GM13976 (cell line): ENCODE data around the gene ATP5PO.
A peak's percentile ranks its signal among the peaks of the same experiment; 100 is the strongest.

ENCODE experiments used
- DNase-seq: peaks from one replicate; pipeline ENCODE4 v3.0.0; 2012; ENCODE audit warnings: low spot score
- in situ Hi-C: fragments of 300-500 bp; cut with MboI; formaldehyde crosslinking; loops from one replicate; pipeline ENCODE4 v1.12.0; 2022; ENCODE audit warnings: low sequenced_read_pairs, mixed read lengths, inconsistent platforms; ENCODE audit not compliant: unreplicated experiment
- TF ChIP-seq, protein P1 (sequence below): IDR thresholded peaks from 2 replicates; pipeline ENCODE4 v1.5.1; 2012; ENCODE audit warnings: borderline replicate concordance, mild to moderate bottlenecking; ENCODE audit not compliant: insufficient read depth; ENCODE audit errors: extremely low read depth, missing control alignments, control extremely low read depth

Gene ATP5PO

DNA sequence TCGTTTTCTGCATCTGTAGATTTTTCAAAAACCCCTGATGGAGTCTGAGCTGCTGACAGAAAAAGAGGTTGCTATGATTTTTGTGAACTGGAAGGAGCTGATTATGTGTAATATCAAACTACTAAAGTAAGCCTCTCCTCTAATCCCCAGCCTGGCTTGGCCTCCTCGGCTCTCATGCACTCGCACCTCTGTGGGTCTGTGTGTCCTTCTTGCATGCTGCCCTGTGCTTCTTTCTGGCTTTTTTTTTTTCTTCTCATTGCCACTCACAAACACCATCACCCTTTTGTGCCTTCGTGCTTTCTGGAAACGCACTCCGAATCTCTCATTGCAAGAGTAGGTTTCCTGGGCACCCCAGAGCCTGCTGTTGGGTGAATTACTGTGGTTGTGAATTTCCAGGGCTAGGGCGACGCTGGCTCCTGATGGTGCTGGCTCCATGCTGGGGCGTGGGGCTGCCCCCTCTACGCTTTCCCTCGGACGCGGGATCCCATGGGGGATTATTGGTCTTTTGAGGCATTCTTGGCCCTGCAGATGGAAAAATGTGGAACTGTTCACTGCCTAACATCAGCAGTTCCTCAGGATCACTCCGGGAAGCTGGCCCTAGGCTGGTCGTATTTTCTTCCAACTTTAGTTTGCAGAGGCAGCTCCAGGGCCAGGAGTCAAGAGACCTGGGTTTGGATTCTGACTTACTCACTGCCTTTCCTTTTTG, 56.8 kb downstream of the ATP5PO start:
- TF ChIP-seq, protein P1, sequence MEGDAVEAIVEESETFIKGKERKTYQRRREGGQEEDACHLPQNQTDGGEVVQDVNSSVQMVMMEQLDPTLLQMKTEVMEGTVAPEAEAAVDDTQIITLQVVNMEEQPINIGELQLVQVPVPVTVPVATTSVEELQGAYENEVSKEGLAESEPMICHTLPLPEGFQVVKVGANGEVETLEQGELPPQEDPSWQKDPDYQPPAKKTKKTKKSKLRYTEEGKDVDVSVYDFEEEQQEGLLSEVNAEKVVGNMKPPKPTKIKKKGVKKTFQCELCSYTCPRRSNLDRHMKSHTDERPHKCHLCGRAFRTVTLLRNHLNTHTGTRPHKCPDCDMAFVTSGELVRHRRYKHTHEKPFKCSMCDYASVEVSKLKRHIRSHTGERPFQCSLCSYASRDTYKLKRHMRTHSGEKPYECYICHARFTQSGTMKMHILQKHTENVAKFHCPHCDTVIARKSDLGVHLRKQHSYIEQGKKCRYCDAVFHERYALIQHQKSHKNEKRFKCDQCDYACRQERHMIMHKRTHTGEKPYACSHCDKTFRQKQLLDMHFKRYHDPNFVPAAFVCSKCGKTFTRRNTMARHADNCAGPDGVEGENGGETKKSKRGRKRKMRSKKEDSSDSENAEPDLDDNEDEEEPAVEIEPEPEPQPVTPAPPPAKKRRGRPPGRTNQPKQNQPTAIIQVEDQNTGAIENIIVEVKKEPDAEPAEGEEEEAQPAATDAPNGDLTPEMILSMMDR: no peak
- in situ Hi-C loops: no loop called here
- DNase-seq: no peak

DNA sequence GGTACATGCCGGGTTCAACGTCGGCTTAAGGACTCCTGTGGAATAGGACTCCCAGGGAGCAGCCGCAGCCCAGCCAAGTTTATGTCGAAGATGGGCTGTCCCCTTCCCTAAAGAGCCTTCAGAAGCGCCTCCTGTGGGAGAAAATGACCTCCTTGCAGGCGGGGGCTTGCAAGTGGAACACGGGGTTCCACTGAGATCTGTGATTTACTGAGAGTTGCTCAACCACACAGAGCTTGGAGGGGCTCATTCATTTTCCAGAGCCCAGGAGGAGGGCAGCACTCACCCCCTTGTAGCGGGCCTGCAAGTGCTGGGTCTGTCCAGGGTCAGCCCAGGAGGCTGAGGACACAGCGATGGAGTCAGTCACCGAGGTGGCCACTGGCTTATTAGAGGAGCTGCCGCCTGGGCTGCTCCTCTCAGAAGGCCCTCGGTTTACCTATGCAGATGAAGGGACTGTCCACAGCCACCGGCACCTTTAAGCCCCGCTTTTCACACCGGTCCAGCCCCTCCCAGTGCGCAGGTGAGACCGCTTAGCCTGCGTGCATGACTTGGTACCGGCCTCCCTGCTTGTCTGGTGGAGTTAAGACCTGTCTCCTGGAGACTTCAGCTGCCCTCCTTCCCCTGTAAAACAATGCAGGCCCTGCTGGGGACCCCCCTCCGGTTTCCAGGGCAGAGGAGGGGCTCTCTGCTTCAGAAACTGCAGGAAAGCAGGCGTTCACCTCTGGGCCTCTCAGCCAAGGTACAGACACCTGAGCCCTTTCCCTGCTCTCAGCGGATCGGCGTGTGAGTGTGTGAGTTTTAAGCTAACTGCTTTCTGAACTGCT, 57.5 kb downstream of the ATP5PO start:
- TF ChIP-seq, protein P1: no peak
- no peak for DNase-seq
- in situ Hi-C loops: no loop called here

DNA sequence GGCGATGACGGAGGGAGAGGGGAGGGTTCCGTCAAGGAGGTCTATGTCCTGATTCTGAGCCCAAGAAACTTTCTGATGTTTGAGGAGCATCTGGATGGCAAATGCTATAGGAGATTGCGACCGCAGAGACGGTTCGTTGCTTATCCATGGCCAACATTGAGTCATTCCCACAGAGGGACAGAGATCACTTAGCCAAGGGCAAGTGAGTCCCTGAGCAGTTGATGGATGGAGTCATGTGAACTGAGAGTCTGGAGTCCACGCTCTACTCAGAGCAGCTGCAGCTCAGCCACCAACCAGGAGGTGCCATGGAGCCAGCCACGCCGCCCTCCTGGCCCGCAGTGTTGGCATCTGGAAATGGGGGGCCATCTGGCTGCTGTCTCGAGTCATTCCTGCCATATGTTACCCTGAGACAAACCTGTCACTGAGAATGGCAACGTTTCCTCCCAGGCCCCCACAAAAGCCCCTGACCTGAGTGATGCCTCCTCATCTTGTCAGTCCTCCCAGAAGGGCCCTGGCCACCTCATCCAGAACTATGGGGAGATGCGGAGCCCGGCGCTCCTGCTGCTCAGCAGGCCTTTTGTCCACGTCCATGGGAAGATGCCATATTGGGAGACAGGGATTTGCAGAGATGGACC, 58.6 kb downstream of the ATP5PO start:
- in situ Hi-C loops: no loop called here
- TF ChIP-seq, protein P1: no peak
- DNase-seq: no peak

DNA sequence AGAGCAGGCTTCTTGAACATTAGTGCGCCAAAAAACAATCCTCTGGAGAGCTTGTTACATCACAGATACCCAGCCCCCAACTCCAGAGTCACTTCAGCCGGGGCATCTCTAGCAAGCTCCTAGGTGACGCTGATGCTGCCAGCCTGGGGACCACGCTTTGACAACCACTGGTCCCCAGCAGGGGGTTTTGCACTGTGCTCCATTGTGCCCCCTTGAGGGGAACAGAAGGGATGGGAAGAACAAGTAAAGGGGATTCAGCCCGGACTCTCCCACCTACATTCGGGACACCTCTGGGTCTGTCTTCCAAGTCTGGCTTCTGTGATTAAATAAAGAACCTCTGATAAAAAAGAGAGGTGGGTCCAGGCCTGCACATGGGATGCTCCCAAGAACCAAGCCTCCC, 60.4 kb downstream of the ATP5PO start:
- in situ Hi-C loops: no loop called here
- no peak for DNase-seq

DNA sequence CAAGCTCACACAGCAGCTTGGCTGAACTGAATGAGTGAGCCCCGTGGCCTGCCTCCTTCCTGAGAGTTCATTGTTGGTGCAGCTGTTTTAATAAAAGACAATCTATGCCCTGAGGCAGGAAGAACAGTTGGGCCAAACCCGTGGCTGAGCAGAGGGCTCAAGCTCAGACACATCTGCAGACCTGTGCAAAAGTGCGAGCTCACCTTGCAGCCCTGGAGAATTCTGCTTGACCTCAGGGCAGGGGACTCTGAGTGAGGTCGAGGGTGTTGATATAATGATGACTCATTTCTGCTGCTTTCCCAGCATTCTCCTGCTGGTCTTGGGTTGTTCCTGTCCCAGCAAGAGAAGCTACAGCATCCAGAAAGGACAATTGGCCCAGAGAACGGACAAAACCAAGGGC, 61.0 kb downstream of the ATP5PO start:
- TF ChIP-seq, protein P1: no peak
- no peak for DNase-seq
- in situ Hi-C loops: no loop called here

More for the DNA sequence above, 60.4 kb downstream of the ATP5PO start:
- TF ChIP-seq, protein P1: peak; percentile 5
